K562 (cell line): ENCODE results near the gene CHRNE. TPM values are rescaled to one million over a fixed set of nuclear protein-coding genes. Genes with fewer than 3 reads are reported as not detected.
A peak's percentile ranks its signal among the peaks of the same experiment; 100 is the strongest.

Source experiments
- ARHGAP35 ChIP-seq: fragments of 450-650 bp; IDR thresholded peaks from 2 replicates; pipeline ENCODE4 v1.6.1; 2018; ENCODE audit not compliant: partially characterized antibody
- CBFB ChIP-seq: sonication (generic); formaldehyde crosslinking; IDR thresholded peaks from 2 replicates; pipeline ENCODE4 v1.4.0; 2020; ENCODE audit warnings: mild to moderate bottlenecking, missing genetic modification reagents
- GABPA ChIP-seq: fragments of 200-800 bp; sonication (Bioruptor generic); conservative IDR thresholded peaks from 2 replicates; pipeline ENCODE4 v1.6.1; 2016; ENCODE audit warnings: low read depth, missing genetic modification characterization, missing compliant biosample characterization
- HDAC8 ChIP-seq: fragments of 450-650 bp; IDR thresholded peaks from 2 replicates; pipeline ENCODE4 v1.6.1; 2016; ENCODE audit warnings: mild to moderate bottlenecking, missing genetic modification characterization, moderate library complexity, missing compliant biosample characterization
- HNRNPL ChIP-seq: fragments of 200-400 bp; formaldehyde crosslinking; IDR thresholded peaks from 2 replicates; pipeline ENCODE4 v1.6.1; 2017; ENCODE audit warnings: low read depth, mild to moderate bottlenecking, low read length
- KAT7 ChIP-seq: sonication (generic); formaldehyde crosslinking; IDR thresholded peaks from 2 replicates; pipeline ENCODE4 v1.8.0; 2022; ENCODE audit warnings: missing genetic modification reagents, mild to moderate bottlenecking, borderline replicate concordance
- PRMT5 ChIP-seq: sonication (generic); formaldehyde crosslinking; IDR thresholded peaks from 2 replicates; pipeline ENCODE4 v1.5.0; 2020; ENCODE audit warnings: missing genetic modification reagents
- RBBP5 ChIP-seq: fragments of 200-600 bp; sonication (generic); IDR thresholded peaks from 2 replicates; pipeline ENCODE4 v1.6.1; 2012; ENCODE audit warnings: borderline replicate concordance, mild to moderate bottlenecking, low read length, control low read depth, inconsistent platforms; ENCODE audit not compliant: insufficient read depth, poor library complexity, severe bottlenecking
- RFX5 ChIP-seq: IDR thresholded peaks from 2 replicates; pipeline ENCODE4 v1.6.1; 2011; ENCODE audit warnings: low read depth, mild to moderate bottlenecking, improper control_type of control experiment, low read length
- ZKSCAN1 ChIP-seq: fragments of 150-350 bp; IDR thresholded peaks from 2 replicates; pipeline ENCODE4 v1.6.1; 2016; ENCODE audit warnings: low read depth, low read length
- ZNF174 ChIP-seq: fragments of 250-450 bp; sonication (Bioruptor Pico); IDR thresholded peaks from 2 replicates; pipeline ENCODE4 v1.4.0; 2020; ENCODE audit warnings: mild to moderate bottlenecking
- polyA plus RNA-seq, 8 experiments: library from polyadenylated mRNA; depleted of rRNA in 4 of 8; stranded (reverse) in 5 of 8; unstranded in 3 of 8; fragments of >200 nt; fragmentation: Nextera tagmentation in 2 of 8; fragmentation: Illumina TruSeq in 1 of 8; extraction: Ambion mirVana in 2 of 8; extraction: Trizol in 1 of 8; gene quantifications; 2 replicates each; pipeline versions ENCODE4 v1.2.1 to v1.2.3, GENCODE V29; 2011 to 2014; ENCODE audit warnings: inconsistent platforms in 1 of 8, missing spikeins in 1 of 8
- total RNA-seq, 7 experiments: library from RNA; depleted of rRNA in 6 of 7; stranded (reverse); fragments of >200 nt in 6 of 7; fragmentation: Illumina TruSeq in 2 of 7; extraction: Trizol in 2 of 7; gene quantifications; 2 replicates each; pipeline versions ENCODE4 v1.2.1 to v1.2.3, GENCODE V29; 2011 to 2021; ENCODE audit warnings: low replicate concordance in 1 of 7
- TF ChIP-seq, protein P1 (sequence below): fragments of 250-450 bp; sonication (Bioruptor Pico); IDR thresholded peaks from 2 replicates; pipeline ENCODE4 v1.8.0; 2021; ENCODE audit warnings: moderate library complexity, mild to moderate bottlenecking, inconsistent platforms
- TF ChIP-seq, protein P2 (sequence below): fragments of 150-350 bp; conservative IDR thresholded peaks from 2 replicates; pipeline ENCODE4 v1.6.1; 2014; ENCODE audit warnings: low read length
- TF ChIP-seq, protein P3 (sequence below): fragments of 200-800 bp; sonication (Bioruptor generic); IDR thresholded peaks from 2 replicates; pipeline ENCODE4 v1.6.1; 2017; ENCODE audit warnings: missing genetic modification characterization, missing compliant biosample characterization
- TF ChIP-seq, protein P4 (sequence below), 3 experiments: fragments of 200-800 bp in 1 of 3; sonication (Bioruptor generic) in 1 of 3; sonication (generic) in 1 of 3; formaldehyde crosslinking in 1 of 3; IDR thresholded peaks; 2 replicates each; pipeline versions ENCODE4 v1.6.1 to v1.8.0; 2016 to 2022; ENCODE audit warnings: mild to moderate bottlenecking in 2 of 3, missing compliant biosample characterization in 2 of 3, missing genetic modification characterization in 2 of 3, missing genetic modification reagents in 1 of 3
- TF ChIP-seq, protein P5 (sequence below), 3 experiments: fragments of 200-800 bp in 1 of 3; fragments of 250-450 bp in 1 of 3; fragments of 450-650 bp in 1 of 3; sonication (Bioruptor Pico) in 1 of 3; sonication (Bioruptor generic) in 1 of 3; formaldehyde crosslinking in 1 of 3; IDR thresholded peaks; 2 replicates each; pipeline versions ENCODE4 v1.6.1 to v1.8.0; 2016 to 2022; ENCODE audit warnings: mild to moderate bottlenecking in 2 of 3, missing genetic modification characterization in 2 of 3, missing compliant biosample characterization in 1 of 3, moderate library complexity in 1 of 3

Gene CHRNE
- total and polyA plus RNA-seq, 9 of the 15 experiments (the other 6 are each of a cell fraction or from before 2014, with no cell fraction given): not detected

DNA sequence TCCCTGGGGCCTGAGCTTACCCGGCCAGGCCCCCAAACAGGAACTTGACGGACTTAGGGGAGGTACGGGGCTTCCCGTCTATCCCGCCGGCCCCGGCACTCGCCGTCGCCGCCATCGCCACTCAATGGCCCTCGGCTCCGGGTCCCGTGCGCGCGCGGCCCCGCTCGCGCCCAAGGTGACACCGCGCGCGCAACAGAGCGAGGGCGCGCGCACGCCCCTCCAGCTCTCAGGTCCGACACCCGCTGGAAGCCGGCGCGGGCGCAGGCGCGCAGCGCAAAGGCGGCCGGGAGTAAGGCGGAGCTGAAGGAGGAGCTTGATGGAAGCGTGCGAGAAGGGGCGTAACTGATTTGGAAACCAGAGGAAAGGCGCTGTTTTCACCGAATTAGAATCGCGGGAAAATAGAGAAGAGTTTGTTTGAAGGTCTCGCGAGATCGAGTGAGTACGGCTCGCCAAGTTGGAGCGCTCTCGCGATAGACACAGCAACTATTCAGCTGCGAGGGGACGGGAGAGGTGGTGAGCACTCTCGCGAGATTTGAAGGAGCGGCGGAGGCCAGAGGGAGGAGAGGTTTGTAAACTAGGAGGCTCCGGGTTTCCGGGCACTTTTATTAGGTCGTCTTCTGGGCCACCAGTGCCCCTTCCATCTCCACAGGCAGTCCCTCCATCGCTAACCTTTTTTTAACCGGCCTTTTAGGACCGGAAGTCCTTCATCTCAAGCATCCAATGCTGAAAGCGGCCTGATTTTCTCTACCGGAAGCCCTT is 37.1 kb upstream of the CHRNE start, which contains the start of the genes RNF167 and SLC25A11 (continued):
- TF ChIP-seq, protein P1, sequence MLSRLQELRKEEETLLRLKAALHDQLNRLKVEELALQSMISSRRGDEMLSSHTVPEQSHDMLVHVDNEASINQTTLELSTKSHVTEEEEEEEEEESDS (CRISPR knock-in tag): no peak
- no peak for TF ChIP-seq CBFB (CRISPR knock-in tag)
- TF ChIP-seq RBBP5: peak; percentile 54
- no peak for TF ChIP-seq ZKSCAN1
- TF ChIP-seq ZNF174 (CRISPR knock-in tag): no peak
- no peak for TF ChIP-seq RFX5
- TF ChIP-seq, protein P2, sequence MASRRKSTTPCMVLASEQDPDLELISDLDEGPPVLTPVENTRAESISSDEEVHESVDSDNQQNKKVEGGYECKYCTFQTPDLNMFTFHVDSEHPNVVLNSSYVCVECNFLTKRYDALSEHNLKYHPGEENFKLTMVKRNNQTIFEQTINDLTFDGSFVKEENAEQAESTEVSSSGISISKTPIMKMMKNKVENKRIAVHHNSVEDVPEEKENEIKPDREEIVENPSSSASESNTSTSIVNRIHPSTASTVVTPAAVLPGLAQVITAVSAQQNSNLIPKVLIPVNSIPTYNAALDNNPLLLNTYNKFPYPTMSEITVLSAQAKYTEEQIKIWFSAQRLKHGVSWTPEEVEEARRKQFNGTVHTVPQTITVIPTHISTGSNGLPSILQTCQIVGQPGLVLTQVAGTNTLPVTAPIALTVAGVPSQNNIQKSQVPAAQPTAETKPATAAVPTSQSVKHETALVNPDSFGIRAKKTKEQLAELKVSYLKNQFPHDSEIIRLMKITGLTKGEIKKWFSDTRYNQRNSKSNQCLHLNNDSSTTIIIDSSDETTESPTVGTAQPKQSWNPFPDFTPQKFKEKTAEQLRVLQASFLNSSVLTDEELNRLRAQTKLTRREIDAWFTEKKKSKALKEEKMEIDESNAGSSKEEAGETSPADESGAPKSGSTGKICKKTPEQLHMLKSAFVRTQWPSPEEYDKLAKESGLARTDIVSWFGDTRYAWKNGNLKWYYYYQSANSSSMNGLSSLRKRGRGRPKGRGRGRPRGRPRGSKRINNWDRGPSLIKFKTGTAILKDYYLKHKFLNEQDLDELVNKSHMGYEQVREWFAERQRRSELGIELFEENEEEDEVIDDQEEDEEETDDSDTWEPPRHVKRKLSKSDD: peak; percentile 98
- 0 out of 2 replicates have a peak, but pooled peaks have one; percentile 53 for TF ChIP-seq KAT7 (CRISPR knock-in tag)
- TF ChIP-seq HNRNPL: no peak
- no peak for TF ChIP-seq PRMT5
- TF ChIP-seq, protein P3, sequence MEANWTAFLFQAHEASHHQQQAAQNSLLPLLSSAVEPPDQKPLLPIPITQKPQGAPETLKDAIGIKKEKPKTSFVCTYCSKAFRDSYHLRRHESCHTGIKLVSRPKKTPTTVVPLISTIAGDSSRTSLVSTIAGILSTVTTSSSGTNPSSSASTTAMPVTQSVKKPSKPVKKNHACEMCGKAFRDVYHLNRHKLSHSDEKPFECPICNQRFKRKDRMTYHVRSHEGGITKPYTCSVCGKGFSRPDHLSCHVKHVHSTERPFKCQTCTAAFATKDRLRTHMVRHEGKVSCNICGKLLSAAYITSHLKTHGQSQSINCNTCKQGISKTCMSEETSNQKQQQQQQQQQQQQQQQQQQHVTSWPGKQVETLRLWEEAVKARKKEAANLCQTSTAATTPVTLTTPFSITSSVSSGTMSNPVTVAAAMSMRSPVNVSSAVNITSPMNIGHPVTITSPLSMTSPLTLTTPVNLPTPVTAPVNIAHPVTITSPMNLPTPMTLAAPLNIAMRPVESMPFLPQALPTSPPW (CRISPR knock-in tag): peak; percentile 50; the same call in 1 of the 2 replicates
- TF ChIP-seq, protein P4, sequence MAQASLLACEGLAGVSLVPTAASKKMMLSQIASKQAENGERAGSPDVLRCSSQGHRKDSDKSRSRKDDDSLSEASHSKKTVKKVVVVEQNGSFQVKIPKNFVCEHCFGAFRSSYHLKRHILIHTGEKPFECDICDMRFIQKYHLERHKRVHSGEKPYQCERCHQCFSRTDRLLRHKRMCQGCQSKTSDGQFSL (CRISPR knock-in tag; IDR thresholded peaks at IDR 0.05): 0 out of 2 replicates have a peak, but pooled peaks have one; percentile 33
- TF ChIP-seq, protein P4 (tag; IDR thresholded peaks at IDR 0.05): no peak
- TF ChIP-seq, protein P5, sequence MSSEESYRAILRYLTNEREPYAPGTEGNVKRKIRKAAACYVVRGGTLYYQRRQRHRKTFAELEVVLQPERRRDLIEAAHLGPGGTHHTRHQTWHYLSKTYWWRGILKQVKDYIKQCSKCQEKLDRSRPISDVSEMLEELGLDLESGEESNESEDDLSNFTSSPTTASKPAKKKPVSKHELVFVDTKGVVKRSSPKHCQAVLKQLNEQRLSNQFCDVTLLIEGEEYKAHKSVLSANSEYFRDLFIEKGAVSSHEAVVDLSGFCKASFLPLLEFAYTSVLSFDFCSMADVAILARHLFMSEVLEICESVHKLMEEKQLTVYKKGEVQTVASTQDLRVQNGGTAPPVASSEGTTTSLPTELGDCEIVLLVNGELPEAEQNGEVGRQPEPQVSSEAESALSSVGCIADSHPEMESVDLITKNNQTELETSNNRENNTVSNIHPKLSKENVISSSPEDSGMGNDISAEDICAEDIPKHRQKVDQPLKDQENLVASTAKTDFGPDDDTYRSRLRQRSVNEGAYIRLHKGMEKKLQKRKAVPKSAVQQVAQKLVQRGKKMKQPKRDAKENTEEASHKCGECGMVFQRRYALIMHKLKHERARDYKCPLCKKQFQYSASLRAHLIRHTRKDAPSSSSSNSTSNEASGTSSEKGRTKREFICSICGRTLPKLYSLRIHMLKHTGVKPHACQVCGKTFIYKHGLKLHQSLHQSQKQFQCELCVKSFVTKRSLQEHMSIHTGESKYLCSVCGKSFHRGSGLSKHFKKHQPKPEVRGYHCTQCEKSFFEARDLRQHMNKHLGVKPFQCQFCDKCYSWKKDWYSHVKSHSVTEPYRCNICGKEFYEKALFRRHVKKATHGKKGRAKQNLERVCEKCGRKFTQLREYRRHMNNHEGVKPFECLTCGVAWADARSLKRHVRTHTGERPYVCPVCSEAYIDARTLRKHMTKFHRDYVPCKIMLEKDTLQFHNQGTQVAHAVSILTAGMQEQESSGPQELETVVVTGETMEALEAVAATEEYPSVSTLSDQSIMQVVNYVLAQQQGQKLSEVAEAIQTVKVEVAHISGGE (CRISPR knock-in tag; IDR thresholded peaks at IDR 0.05): peak in 1 of 3 experiments; percentile 77; a peak in 1 of 6 replicates
- peak; percentile 95 for TF ChIP-seq GABPA (tag)
- 0 out of 2 replicates have a peak, but pooled peaks have one; percentile 43 for TF ChIP-seq HDAC8
- peak; percentile 98 for TF ChIP-seq ARHGAP35
